Uterus (tissue), 4 donors: ENCODE data around the gene IL36RN. TPM values are rescaled to one million over a fixed set of nuclear protein-coding genes. Genes with fewer than 3 reads are reported as not detected.

Experiments
- DNase-seq, 2 donors: peaks; one replicate each; pipeline ENCODE4 v3.0.0-alpha.2; 2019 to 2020
- H3K27ac ChIP-seq, 2 donors: fragments of 200-600 bp; sonication (generic); 1 replicate in 1 of 2; 2 replicates in 1 of 2; pipeline ENCODE4 v1.5.1; 2016 to 2018
- H3K27me3 ChIP-seq, 2 donors: fragments of 200-600 bp; sonication (generic); one replicate each; pipeline ENCODE4 v1.5.1; 2018 to 2019; ENCODE audit warnings: control low read depth in 1 of 2
- H3K36me3 ChIP-seq, 2 donors: fragments of 200-600 bp; sonication (generic); one replicate each; pipeline ENCODE4 v1.5.1; 2019; ENCODE audit warnings: control low read depth in 1 of 2
- H3K4me1 ChIP-seq, 2 donors: fragments of 200-600 bp; sonication (generic); one replicate each; pipeline ENCODE4 v1.5.1; 2018 to 2019; ENCODE audit warnings: control low read depth in 1 of 2
- H3K4me3 ChIP-seq, 2 donors: fragments of 200-600 bp; sonication (generic); 1 replicate in 1 of 2; 2 replicates in 1 of 2; pipeline ENCODE4 v1.5.1; 2018 to 2019; ENCODE audit warnings: mild to moderate bottlenecking in 1 of 2
- H3K9me3 ChIP-seq, 2 donors: fragments of 200-600 bp; sonication (generic); one replicate each; pipeline ENCODE4 v1.5.1; 2019; ENCODE audit warnings: control low read depth in 1 of 2
- CTCF ChIP-seq, 4 experiments: fragments of 200-600 bp in 2 of 4; fragments of 450-650 bp in 2 of 4; sonication (generic) in 2 of 4; IDR thresholded peaks; one replicate each; pipeline ENCODE4 v1.5.1; 2016 to 2019; ENCODE audit warnings: antibody characterized with exemption in 4 of 4, mild to moderate bottlenecking in 2 of 4, moderate library complexity in 1 of 4
- POLR2A ChIP-seq, 2 donors: fragments of 450-650 bp; IDR thresholded peaks; one replicate each; pipeline ENCODE4 v1.6.1; 2016; ENCODE audit warnings: antibody characterized with exemption in 2 of 2, mild to moderate bottlenecking in 1 of 2, moderate library complexity in 1 of 2
- intact Hi-C: fragments of 100-400 bp; cut with DNase I; formaldehyde crosslinking; loops from one replicate; pipeline ENCODE4 v1.15.1; 2023; ENCODE audit warnings: low total_unique reads
- small RNA-seq: library from RNA; depleted of rRNA; stranded (forward); fragments of <200 nt; gene quantifications from one replicate; pipeline ENCODE3, GENCODE V24; 2016
- total RNA-seq, 4 donors: library from RNA; depleted of rRNA in 3 of 4; stranded (reverse); fragments of >200 nt in 3 of 4; gene quantifications; one replicate each; pipeline versions ENCODE4 v1.1.0 to v1.2.4, GENCODE V29; 2014 to 2023
- donor health status: DM: yes; HTN: yes; CAD: no.

IL36RN gene
- total RNA-seq, 4 donors from 2014 or later: not detected

- Histone ChIP-seq H3K9me3 (no peaks in the 10 kb centered on the region), H3K4me1 (no peaks in the 10 kb centered on the region), H3K4me3 (no peak overlapping the region), H3K27ac (no peak overlapping the region), H3K36me3 (no peaks in the 10 kb centered on the region), H3K27me3 (no peaks in the 10 kb centered on the region)
- TF ChIP-seq POLR2A (IDR thresholded peaks at IDR 0.05): no peak
- TF ChIP-seq CTCF (IDR thresholded peaks at IDR 0.05): no peak
- DNase-seq: no peak
- intact Hi-C loops: no loop called here
These were observed 54.8 kb downstream of the IL36RN start for GRCh38 chr2:113113807-113114206.

Small RNA genes within 50 kb of the gene (small RNA-seq; reads per million reads assigned to genes)
- not detected for gene RNU6-1180P

Other genes with a start within 250 kb of the IL36RN start
- under 1 TPM in 1 of 4 donors, not detected in 3; 0.26 TPM for gene IL1B, start 222.4 kb upstream of the IL36RN start, total RNA-seq
- not detected for gene IL37, start 148.0 kb upstream of the IL36RN start, total RNA-seq
- gene IL36G, start 81.2 kb upstream of the IL36RN start, total RNA-seq: not detected
- gene IL36A, start 53.7 kb upstream of the IL36RN start, total RNA-seq: not detected
- gene IL36B, start 6.3 kb upstream of the IL36RN start, total RNA-seq: not detected
- not detected for gene IL1F10, start 8.8 kb downstream of the IL36RN start, total RNA-seq
- gene IL1RN, start 68.4 kb downstream of the IL36RN start, total RNA-seq: under 1 TPM in 1 of 4 donors, not detected in 3; 0.77 TPM
- gene PSD4, start 114.8 kb downstream of the IL36RN start, total RNA-seq: 10 to 100 TPM in 2 of 4 donors, 1 to 10 TPM in 2; 1.8 to 31.8 (median 7.6) TPM
- gene PAX8, start 219.7 kb downstream of the IL36RN start, total RNA-seq: 10 to 100 TPM in 1 of 4 donors, 1 to 10 TPM in 3; 2.8 to 23.9 (median 6.0) TPM